ENCODE data around the gene BUD31. TPM values are rescaled to one million over a fixed set of nuclear protein-coding genes. Genes with fewer than 3 reads are reported as not detected.

The BUD31 gene
- total RNA-seq, 4 donors from 2014 or later = 23.3 to 46.8 (median 28.0) TPM

- intact Hi-C loops (cut with DNase I; ENCODE audit: low total_unique reads) = no loop called here
- Histone ChIP-seq H3K27ac (no peak overlapping the region), H3K9me3 (no peaks in the 10 kb centered on the region), H3K4me3 (no peak overlapping the region), H3K4me1 (peaks cover 0 to 9% of the 10 kb centered on the region in 2 donors), H3K27me3 (no peaks in the 10 kb centered on the region), H3K36me3 (peaks cover 0 to 13% of the 10 kb centered on the region in 2 donors)
- in situ Hi-C loops (cut with MboI; ENCODE audit: low sequenced_read_pairs in 4 of 4) = no loop called here
- no peak for ATAC-seq
- no peak for DNase-seq
- TF ChIP-seq, protein P1, sequence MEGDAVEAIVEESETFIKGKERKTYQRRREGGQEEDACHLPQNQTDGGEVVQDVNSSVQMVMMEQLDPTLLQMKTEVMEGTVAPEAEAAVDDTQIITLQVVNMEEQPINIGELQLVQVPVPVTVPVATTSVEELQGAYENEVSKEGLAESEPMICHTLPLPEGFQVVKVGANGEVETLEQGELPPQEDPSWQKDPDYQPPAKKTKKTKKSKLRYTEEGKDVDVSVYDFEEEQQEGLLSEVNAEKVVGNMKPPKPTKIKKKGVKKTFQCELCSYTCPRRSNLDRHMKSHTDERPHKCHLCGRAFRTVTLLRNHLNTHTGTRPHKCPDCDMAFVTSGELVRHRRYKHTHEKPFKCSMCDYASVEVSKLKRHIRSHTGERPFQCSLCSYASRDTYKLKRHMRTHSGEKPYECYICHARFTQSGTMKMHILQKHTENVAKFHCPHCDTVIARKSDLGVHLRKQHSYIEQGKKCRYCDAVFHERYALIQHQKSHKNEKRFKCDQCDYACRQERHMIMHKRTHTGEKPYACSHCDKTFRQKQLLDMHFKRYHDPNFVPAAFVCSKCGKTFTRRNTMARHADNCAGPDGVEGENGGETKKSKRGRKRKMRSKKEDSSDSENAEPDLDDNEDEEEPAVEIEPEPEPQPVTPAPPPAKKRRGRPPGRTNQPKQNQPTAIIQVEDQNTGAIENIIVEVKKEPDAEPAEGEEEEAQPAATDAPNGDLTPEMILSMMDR (IDR thresholded peaks at IDR 0.05 in 4 of 5, conservative IDR thresholded peaks at IDR 0.05 in 1 of 5) = no peak
- TF ChIP-seq POLR2A (IDR thresholded peaks at IDR 0.05) = no peak
These were observed 37.3 kb upstream of the BUD31 start for GRCh38 chr7:99371376-99371920.

DNA sequence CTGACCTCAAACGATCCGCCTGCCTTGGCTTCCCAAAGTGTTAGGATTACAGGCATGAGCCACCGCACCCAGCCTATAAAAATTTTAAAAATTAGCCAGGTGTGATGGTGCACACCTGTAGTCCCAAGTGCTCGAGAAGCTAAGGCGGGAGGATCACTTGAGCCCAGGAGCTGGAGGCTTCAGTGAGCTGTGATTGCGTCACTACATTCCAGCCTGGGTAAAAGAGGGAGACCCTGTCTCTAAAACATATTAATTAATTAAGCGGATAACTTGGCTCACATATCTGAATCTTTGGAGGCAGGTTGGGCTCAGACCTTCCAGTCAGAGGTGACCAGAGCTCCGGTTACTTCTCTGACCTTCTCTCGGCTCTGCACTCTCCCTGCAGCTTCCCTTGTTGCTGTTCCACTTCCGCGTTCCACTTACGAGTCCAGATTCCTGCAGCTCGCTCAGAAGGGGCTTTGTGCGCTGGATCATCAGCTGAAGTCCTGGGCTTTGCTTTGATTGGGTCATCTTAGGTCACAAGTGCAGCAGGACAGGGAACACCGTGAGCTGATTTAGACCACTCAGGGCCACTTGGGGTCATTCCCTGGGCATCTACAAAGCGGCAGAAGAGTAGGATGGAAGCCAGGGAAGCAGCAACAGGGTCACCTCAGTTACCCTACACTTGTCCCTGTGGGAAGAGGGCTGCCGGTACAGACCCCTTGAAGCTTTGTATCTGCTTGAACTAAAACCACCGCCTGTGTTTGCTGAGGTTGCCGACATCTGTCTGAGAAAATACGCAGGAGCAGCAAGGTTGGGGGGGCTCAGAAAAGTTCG is 36.3 kb upstream of the BUD31 start:
- no peak overlapping the region for H3K4me3 ChIP-seq
- peaks cover 0 to 3% of the 10 kb centered on the region in 2 donors for H3K36me3 ChIP-seq
- TF ChIP-seq POLR2A (IDR thresholded peaks at IDR 0.05) = no peak
- TF ChIP-seq, protein P1 (IDR thresholded peaks at IDR 0.05 in 4 of 5, conservative IDR thresholded peaks at IDR 0.05 in 1 of 5) = no peak
- H3K9me3 ChIP-seq = no peaks in the 10 kb centered on the region
- peaks cover 0 to 9% of the 10 kb centered on the region in 2 donors for H3K4me1 ChIP-seq
- H3K27me3 ChIP-seq = no peaks in the 10 kb centered on the region
- H3K27ac ChIP-seq = peak overlapping the region in 1 of 4 donors; percentile 8
- DNase-seq = no peak
- in situ Hi-C loops (cut with MboI; ENCODE audit: low sequenced_read_pairs in 4 of 4) (no loop called here), intact Hi-C loops (cut with DNase I; ENCODE audit: low total_unique reads) (no loop called here)
- ATAC-seq = no peak

DNA sequence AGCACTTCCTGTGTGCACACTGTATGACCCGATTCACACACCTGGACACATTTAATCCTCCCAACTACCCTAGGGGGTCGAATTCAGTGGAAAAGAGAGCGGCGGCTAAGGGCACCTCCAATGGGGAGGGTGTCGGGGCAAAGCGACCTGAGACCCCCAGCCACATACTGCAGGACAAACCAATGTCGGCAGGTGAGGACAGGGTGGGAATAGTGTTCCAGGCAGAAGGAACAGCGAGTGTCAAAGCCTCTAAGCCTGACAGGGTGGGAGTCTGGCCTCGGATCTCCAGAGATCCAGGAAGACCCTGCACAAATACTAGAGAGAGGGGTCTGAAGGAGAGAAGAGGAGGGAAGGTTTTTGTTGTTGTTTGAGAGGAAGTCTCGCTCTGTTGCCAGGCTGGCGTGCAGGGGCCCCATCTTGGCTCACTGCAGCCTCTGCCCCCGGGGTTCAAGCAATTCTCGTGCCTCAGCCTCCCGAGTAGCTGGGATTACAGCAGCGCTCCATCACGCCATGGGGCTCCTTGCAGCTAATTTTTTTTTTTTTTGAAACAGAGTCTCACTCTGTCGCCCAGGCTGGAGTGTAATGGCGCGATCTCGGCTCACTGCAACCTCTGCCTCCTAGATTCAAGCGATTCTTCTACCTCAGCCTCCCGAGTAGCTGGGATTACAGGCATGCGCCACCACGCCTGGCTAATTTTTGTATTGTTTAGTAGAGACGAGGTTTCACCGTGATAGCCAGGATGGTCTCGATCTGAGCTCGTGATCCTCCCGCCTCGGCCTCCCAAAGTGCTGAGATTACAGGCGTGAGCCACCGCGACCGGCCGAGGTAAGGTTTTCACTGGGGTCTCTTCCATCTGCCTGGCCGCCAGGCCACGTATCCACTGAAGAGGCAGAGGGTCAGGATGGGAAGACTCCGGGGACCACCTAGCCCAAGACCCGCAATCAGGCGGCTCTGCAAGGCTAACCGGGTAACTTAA is 35.4 kb upstream of the BUD31 start:
- in situ Hi-C loops (cut with MboI; ENCODE audit: low sequenced_read_pairs in 4 of 4) = no loop called here
- no peak for ATAC-seq

More for the DNA sequence above, 35.4 kb upstream of the BUD31 start:
- H3K27ac ChIP-seq = peak overlapping the region; percentile 61 to 83 (median 78)
- no peaks in the 10 kb centered on the region for H3K27me3 ChIP-seq
- no peaks in the 10 kb centered on the region for H3K36me3 ChIP-seq
- H3K4me1 ChIP-seq = peaks cover 0 to 9% of the 10 kb centered on the region in 2 donors
- no peak for DNase-seq
- H3K9me3 ChIP-seq = no peaks in the 10 kb centered on the region
- peak overlapping the region; percentile 68 to 93 (median 74) for H3K4me3 ChIP-seq
- intact Hi-C loops (cut with DNase I; ENCODE audit: low total_unique reads) = no loop called here
- TF ChIP-seq, protein P1 (IDR thresholded peaks at IDR 0.05 in 4 of 5, conservative IDR thresholded peaks at IDR 0.05 in 1 of 5) = no peak
- no peak for TF ChIP-seq POLR2A (IDR thresholded peaks at IDR 0.05)
